Measurements from ENCODE around the gene NKX1-2.

- TF ChIP-seq CTCF (IDR thresholded peaks at IDR 0.05) (no peak), POLR2A (IDR thresholded peaks at IDR 0.05) (no peak)
These were observed 23.2 kb upstream of the NKX1-2 start for GRCh38 chr10:124473070-124473469.

Data from right lobe of liver (tissue), 4 donors.